Measurements from ENCODE around the gene FBXW7.

Gene FBXW7

GRCh38 chr4:152321398-152321797 is 214.5 kb downstream of the FBXW7 start:
- Histone ChIP-seq H3K9me3 (ENCODE audit: insufficient read depth, low read depth, low read length) (no peaks in the 10 kb centered on the region), H3K79me2 (ENCODE audit: insufficient read depth, low read length) (no peaks in the 10 kb centered on the region), H2AFZ (ENCODE audit: low read length) (no peak overlapping the region), H3K4me1 (ENCODE audit: insufficient read depth, low read length, poor library complexity, severe bottlenecking) (no peaks in the 10 kb centered on the region), H3K9ac (ENCODE audit: low read depth, low read length, poor library complexity, severe bottlenecking) (no peak overlapping the region), H3K4me3 (ENCODE audit: low read length, poor library complexity, severe bottlenecking) (no peak overlapping the region), H3K27me3 (ENCODE audit: insufficient read depth, low read length, poor library complexity, severe bottlenecking) (no peaks in the 10 kb centered on the region), H3K9me2 (replicated peaks; ENCODE audit: low read depth, low read length) (no peaks in the 10 kb centered on the region), H4K20me1 (ENCODE audit: insufficient read depth, low read length, poor library complexity, severe bottlenecking) (no peaks in the 10 kb centered on the region), H3K4me2 (ENCODE audit: low read depth, low read length, poor library complexity, severe bottlenecking) (no peak overlapping the region), H3K36me3 (ENCODE audit: insufficient read depth, low read length) (peaks cover 24% of the 10 kb centered on the region; the same call in 1 of the 2 replicates), H3F3A (ENCODE audit: low read depth) (no peaks in the 10 kb centered on the region)
- TF ChIP-seq CTCF (conservative IDR thresholded peaks at IDR 0.05; ENCODE audit: low read length) (no peak), EZH2phosphoT487 (IDR thresholded peaks at IDR 0.05; ENCODE audit: borderline replicate concordance) (no peak)

- Histone ChIP-seq H3K9me2 (replicated peaks; ENCODE audit: low read depth, low read length) (no peaks in the 10 kb centered on the region), H4K20me1 (ENCODE audit: insufficient read depth, low read length, poor library complexity, severe bottlenecking) (no peaks in the 10 kb centered on the region), H3K27me3 (ENCODE audit: insufficient read depth, low read length, poor library complexity, severe bottlenecking) (no peaks in the 10 kb centered on the region), H3K9ac (ENCODE audit: low read depth, low read length, poor library complexity, severe bottlenecking) (no peak overlapping the region), H3K4me3 (ENCODE audit: low read length, poor library complexity, severe bottlenecking) (no peak overlapping the region), H3K4me1 (ENCODE audit: insufficient read depth, low read length, poor library complexity, severe bottlenecking) (no peaks in the 10 kb centered on the region), H3K4me2 (ENCODE audit: low read depth, low read length, poor library complexity, severe bottlenecking) (no peak overlapping the region), H2AFZ (ENCODE audit: low read length) (no peak overlapping the region), H3K9me3 (ENCODE audit: insufficient read depth, low read depth, low read length) (no peaks in the 10 kb centered on the region), H3F3A (ENCODE audit: low read depth) (no peaks in the 10 kb centered on the region), H3K79me2 (ENCODE audit: insufficient read depth, low read length) (no peaks in the 10 kb centered on the region), H3K36me3 (ENCODE audit: insufficient read depth, low read length) (0 out of 2 replicates have a peak, but pooled peaks cover 3% of the 10 kb centered on the region)
- TF ChIP-seq EZH2phosphoT487 (IDR thresholded peaks at IDR 0.05; ENCODE audit: borderline replicate concordance) = no peak
- no peak for TF ChIP-seq CTCF (conservative IDR thresholded peaks at IDR 0.05; ENCODE audit: low read length)
Observed at GRCh38 chr4:152316969-152317368, 218.9 kb downstream of the FBXW7 start.

GRCh38 chr4:152310257-152310656 is 225.6 kb downstream of the FBXW7 start:
- H3K27me3 ChIP-seq (ENCODE audit: insufficient read depth, low read length, poor library complexity, severe bottlenecking) = no peaks in the 10 kb centered on the region
- no peaks in the 10 kb centered on the region for H3F3A ChIP-seq (ENCODE audit: low read depth)
- no peak overlapping the region for H3K4me2 ChIP-seq (ENCODE audit: low read depth, low read length, poor library complexity, severe bottlenecking)
- H4K20me1 ChIP-seq (ENCODE audit: insufficient read depth, low read length, poor library complexity, severe bottlenecking) = no peaks in the 10 kb centered on the region
- H3K4me3 ChIP-seq (ENCODE audit: low read length, poor library complexity, severe bottlenecking) = no peak overlapping the region
- no peaks in the 10 kb centered on the region for H3K9me2 ChIP-seq (replicated peaks; ENCODE audit: low read depth, low read length)
- H3K79me2 ChIP-seq (ENCODE audit: insufficient read depth, low read length) = no peaks in the 10 kb centered on the region
- H3K36me3 ChIP-seq (ENCODE audit: insufficient read depth, low read length) = no peaks in the 10 kb centered on the region
- no peak overlapping the region for H3K9ac ChIP-seq (ENCODE audit: low read depth, low read length, poor library complexity, severe bottlenecking)
- no peak overlapping the region for H2AFZ ChIP-seq (ENCODE audit: low read length)
- H3K4me1 ChIP-seq (ENCODE audit: insufficient read depth, low read length, poor library complexity, severe bottlenecking) = peaks cover 8% of the 10 kb centered on the region
- no peaks in the 10 kb centered on the region for H3K9me3 ChIP-seq (ENCODE audit: insufficient read depth, low read depth, low read length)
- TF ChIP-seq EZH2phosphoT487 (IDR thresholded peaks at IDR 0.05; ENCODE audit: borderline replicate concordance) (no peak), CTCF (conservative IDR thresholded peaks at IDR 0.05; ENCODE audit: low read length) (no peak)

Measured in Loucy (cell line).